HCT116 (cell line): ENCODE results near the gene NDUFS7. TPM values are rescaled to one million over a fixed set of nuclear protein-coding genes. Genes with fewer than 3 reads are reported as not detected.

Experiments used
- ATAC-seq: fragments of 200-7000 bp; cut with Tn5 transposase; 2 replicates; pipeline ENCODE4 v1.9.1; 2020; ENCODE audit warnings: mild to moderate bottlenecking, moderate library complexity
- BruUV-seq: library from RNA; stranded (reverse); fragments of 400-500 nt; replicated peaks from 2 replicates; lab custom pipeline; 2021; lab: Mats Ljungman, UMichigan
- CTCF ChIA-PET: fragments of 300-600 bp; sonication (Branson Sonifier 250); formaldehyde crosslinking; loops from one replicate; lab custom pipeline; 2021; ENCODE audit warnings: antibody characterized with exemption; lab: Charles Lee
- POLR2A ChIA-PET: fragments of 300-600, 350-600 bp; sonication (Branson Sonifier 250); formaldehyde crosslinking; loops from one replicate; lab custom pipeline; 2021; ENCODE audit warnings: antibody characterized with exemption; lab: Charles Lee
- RAD21 ChIA-PET, 2 experiments: fragments of 300-600 bp; sonication (Branson Sonifier 250); formaldehyde crosslinking; loops; one replicate each; lab custom pipeline; 2023; ENCODE audit warnings: low total read pairs in 2 of 2; ENCODE audit not compliant: uncharacterized antibody in 2 of 2, unreplicated experiment in 2 of 2, low non-redundant PET in 1 of 2; lab: Charles Lee
- DNase-seq: peaks from one replicate; pipeline ENCODE4 v3.0.0-alpha.2; 2010; ENCODE audit warnings: low read depth, low spot score
- H2AFZ ChIP-seq: fragments of 200-600 bp; shearing (Covaris generic), sonication (generic); 2 replicates; pipeline ENCODE4 v1.6.1; 2017; ENCODE audit warnings: low read depth, mixed run types, mixed read lengths, antibody characterized with exemption, low read length; ENCODE audit not compliant: poor library complexity, severe bottlenecking
- H3K27ac ChIP-seq: 2 replicates; pipeline ENCODE4 v1.5.1; 2012; ENCODE audit warnings: low read depth, low read length
- H3K27me3 ChIP-seq: fragments of 200-600 bp; sonication (generic); 2 replicates; pipeline ENCODE4 v1.6.1; 2016; ENCODE audit warnings: mixed run types, low read length, mixed read lengths; ENCODE audit not compliant: insufficient read depth
- H3K36me3 ChIP-seq, 2 experiments: fragments of 200-500 bp in 1 of 2; fragments of 200-600 bp in 1 of 2; sonication (Bioruptor generic) in 1 of 2; sonication (generic) in 1 of 2; 2 replicates each; pipeline versions ENCODE4 v1.5.1 to v1.6.1; 2014 to 2016; ENCODE audit warnings: low read length in 2 of 2, inconsistent platforms in 1 of 2, mixed read lengths in 1 of 2, mixed run types in 1 of 2; ENCODE audit not compliant: insufficient read depth in 2 of 2, control insufficient read depth in 1 of 2
- H3K4me1 ChIP-seq, 2 experiments: fragments of 200-600 bp in 1 of 2; sonication (generic) in 1 of 2; 2 replicates each; pipeline versions ENCODE4 v1.5.1 to v1.6.1; 2012 to 2017; ENCODE audit warnings: low read length in 2 of 2, inconsistent platforms in 1 of 2, mild to moderate bottlenecking in 1 of 2, mixed read lengths in 1 of 2, mixed run types in 1 of 2, moderate library complexity in 1 of 2; ENCODE audit not compliant: insufficient read depth in 2 of 2, control insufficient read depth in 1 of 2
- H3K4me2 ChIP-seq: fragments of 200-600 bp; sonication (generic); 2 replicates; pipeline ENCODE4 v1.6.1; 2017; ENCODE audit warnings: mixed run types, low read length, mixed read lengths
- H3K4me3 ChIP-seq, 2 experiments: fragments of 200-600 bp in 1 of 2; sonication (generic) in 1 of 2; replicated peaks in 1 of 2; 2 replicates each; pipeline ENCODE4 v1.5.1; 2011 to 2016; ENCODE audit warnings: low read length in 2 of 2, control low read depth in 1 of 2, low read depth in 1 of 2, mild to moderate bottlenecking in 1 of 2, mixed read lengths in 1 of 2, mixed run types in 1 of 2
- H3K79me2 ChIP-seq: fragments of 200-600 bp; sonication (generic); 2 replicates; pipeline ENCODE4 v1.6.1; 2017; ENCODE audit warnings: mild to moderate bottlenecking, mixed run types, low read length, moderate library complexity, mixed read lengths; ENCODE audit not compliant: insufficient read depth
- H3K9ac ChIP-seq: fragments of 200-600 bp; sonication (generic); 2 replicates; pipeline ENCODE4 v1.6.1; 2016; ENCODE audit warnings: low read length, mixed read lengths
- H3K9me2 ChIP-seq: fragments of 200-600 bp; sonication (generic), shearing (Covaris generic); 2 replicates; pipeline ENCODE4 v1.6.1; 2017; ENCODE audit warnings: mixed run types, mild to moderate bottlenecking, moderate library complexity; ENCODE audit not compliant: insufficient read depth
- H3K9me3 ChIP-seq, 2 experiments: fragments of 200-500 bp in 1 of 2; fragments of 200-600 bp in 1 of 2; sonication (Bioruptor generic) in 1 of 2; sonication (generic) in 1 of 2; 2 replicates each; pipeline ENCODE4 v1.6.1; 2014 to 2017; ENCODE audit warnings: low read length in 2 of 2, mixed read lengths in 2 of 2, inconsistent platforms in 1 of 2, low read depth in 1 of 2, mild to moderate bottlenecking in 1 of 2, mixed run types in 1 of 2, moderate library complexity in 1 of 2; ENCODE audit not compliant: control insufficient read depth in 1 of 2, insufficient read depth in 1 of 2
- H4K20me1 ChIP-seq: fragments of 200-600 bp; sonication (generic), shearing (Covaris generic); 2 replicates; pipeline ENCODE4 v1.6.1; 2017; ENCODE audit warnings: mixed run types, mild to moderate bottlenecking, moderate library complexity; ENCODE audit not compliant: insufficient read depth
- CBX3 ChIP-seq: IDR thresholded peaks from 2 replicates; pipeline ENCODE4 v1.6.1; 2012; ENCODE audit warnings: low read depth
- CEBPB ChIP-seq: IDR thresholded peaks from 2 replicates; pipeline ENCODE4 v1.6.1; 2012; ENCODE audit warnings: low read depth
- EGR1 ChIP-seq: IDR thresholded peaks from 2 replicates; pipeline ENCODE4 v1.6.1; 2012; ENCODE audit warnings: low read depth
- ELF1 ChIP-seq: IDR thresholded peaks from 2 replicates; pipeline ENCODE4 v1.6.1; 2012; ENCODE audit warnings: low read depth, borderline replicate concordance
- EZH2 ChIP-seq: fragments of 200-600 bp; sonication (generic); IDR thresholded peaks from 2 replicates; pipeline ENCODE4 v1.6.1; 2017; ENCODE audit warnings: antibody characterized with exemption, mixed run types
- EZH2phosphoT487 ChIP-seq: fragments of 200-600 bp; IDR thresholded peaks from 2 replicates; pipeline ENCODE4 v1.6.1; 2018; ENCODE audit warnings: antibody characterized with exemption, borderline replicate concordance
- FOSL1 ChIP-seq: IDR thresholded peaks from 2 replicates; pipeline ENCODE4 v1.6.1; 2012; ENCODE audit warnings: low read depth
- JUND ChIP-seq: IDR thresholded peaks from 2 replicates; pipeline ENCODE4 v1.6.1; 2012
- POLR2A ChIP-seq: IDR thresholded peaks from 2 replicates; pipeline ENCODE4 v1.7.0; 2011; ENCODE audit warnings: borderline replicate concordance; ENCODE audit not compliant: insufficient read depth, insufficient read length; ENCODE audit errors: extremely low read depth
- RAD21 ChIP-seq: IDR thresholded peaks from 2 replicates; pipeline ENCODE4 v1.6.1; 2012; ENCODE audit warnings: low read depth, mild to moderate bottlenecking
- SIN3A ChIP-seq: IDR thresholded peaks from 2 replicates; pipeline ENCODE4 v1.6.1; 2012; ENCODE audit warnings: low read depth
- SRF ChIP-seq: IDR thresholded peaks from 2 replicates; pipeline ENCODE4 v1.6.1; 2012; ENCODE audit warnings: low read depth
- TCF7L2 ChIP-seq: IDR thresholded peaks from 2 replicates; pipeline ENCODE4 v1.7.0; 2011; ENCODE audit warnings: borderline replicate concordance, inconsistent platforms; ENCODE audit not compliant: insufficient read depth, insufficient read length; ENCODE audit errors: extremely low read depth
- YY1 ChIP-seq: IDR thresholded peaks from 2 replicates; pipeline ENCODE4 v1.6.1; 2011; ENCODE audit warnings: low read length, low read depth, moderate library complexity, mild to moderate bottlenecking; ENCODE audit not compliant: insufficient replicate concordance; ENCODE audit errors: extremely low read depth
- ZNF274 ChIP-seq: fragments of 200-500 bp; sonication (Bioruptor generic); IDR thresholded peaks from 2 replicates; pipeline ENCODE4 v1.6.1; 2014; ENCODE audit warnings: mild to moderate bottlenecking, low read depth, low read length, inconsistent platforms
- intact Hi-C: fragments of 100-400 bp; cut with micrococcal nuclease; formaldehyde crosslinking; loops from 2 replicates; pipeline ENCODE4 v1.10.0; 2022
- total RNA-seq: library from RNA; stranded (reverse); gene quantifications from one replicate; pipeline ENCODE4 v1.2.1, GENCODE V29; 2021; ENCODE audit not compliant: unreplicated experiment
- TF ChIP-seq, protein P1 (sequence below), 3 experiments: fragments of 200-600 bp in 1 of 3; sonication (generic) in 1 of 3; IDR thresholded peaks in 2 of 3; conservative IDR thresholded peaks in 1 of 3; 2 replicates each; pipeline ENCODE4 v1.5.1; 2012 to 2017; ENCODE audit warnings: low read depth in 2 of 3, low read length in 2 of 3, antibody characterized with exemption in 1 of 3, borderline replicate concordance in 1 of 3, control low read depth in 1 of 3, mild to moderate bottlenecking in 1 of 3, mixed read lengths in 1 of 3, mixed run types in 1 of 3, moderate library complexity in 1 of 3; ENCODE audit not compliant: insufficient read depth in 1 of 3
- TF ChIP-seq, protein P2 (sequence below): IDR thresholded peaks from 2 replicates; pipeline ENCODE4 v1.6.1; 2011; ENCODE audit warnings: mild to moderate bottlenecking, low read length, moderate library complexity; ENCODE audit not compliant: insufficient replicate concordance; ENCODE audit errors: extremely low read depth
- TF ChIP-seq, protein P3 (sequence below): IDR thresholded peaks from 2 replicates; pipeline ENCODE4 v1.6.1; 2012
- TF ChIP-seq, protein P4 (sequence below): IDR thresholded peaks from 2 replicates; pipeline ENCODE4 v1.6.1; 2012; ENCODE audit warnings: low read depth

NDUFS7 gene
- total RNA-seq, 1 experiment from 2014 or later = 114 TPM

DNA sequence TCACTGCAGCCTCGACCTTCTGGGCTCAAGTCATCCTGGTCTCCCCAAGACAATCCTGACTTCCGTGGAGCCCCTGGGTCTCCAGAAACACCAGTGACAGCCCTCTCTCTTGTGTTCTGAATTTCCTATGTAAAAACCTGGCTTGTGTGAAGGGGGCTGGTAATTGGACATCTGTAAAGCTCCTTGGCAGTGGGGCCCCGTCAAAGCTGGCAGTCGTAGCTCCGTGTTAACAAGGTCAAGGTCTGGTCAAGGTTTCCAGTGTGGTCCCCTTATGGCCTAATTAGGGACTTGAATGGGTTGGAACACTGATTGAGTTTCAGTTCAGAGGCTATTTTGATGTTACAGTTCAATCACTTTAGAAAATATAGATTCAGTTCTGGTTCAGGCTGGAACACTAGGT lies 32.8 kb upstream of the NDUFS7 start:
- Histone ChIP-seq H3K4me3 (no peak overlapping the region), H3K4me2 (no peak overlapping the region), H3K9me3 (no peaks in the 10 kb centered on the region), H2AFZ (no peak overlapping the region), H3K27me3 (no peaks in the 10 kb centered on the region), H3K27ac (no peak overlapping the region), H3K4me1 (peaks cover 8 to 14% of the 10 kb centered on the region in 2 experiments), H3K36me3 (no peaks in the 10 kb centered on the region), H4K20me1 (no peaks in the 10 kb centered on the region), H3K9me2 (no peaks in the 10 kb centered on the region), H3K79me2 (peaks cover 9% of the 10 kb centered on the region), H3K9ac (no peak overlapping the region)
- intact Hi-C loops = no loop called here
- RAD21 ChIA-PET = no interaction called here
- CTCF ChIA-PET = no interaction called here
- no peak for DNase-seq
- BruUV-seq = no TSS peak
- POLR2A ChIA-PET = no interaction called here
- TF ChIP-seq CBX3 = no peak
- TF ChIP-seq CEBPB = no peak
- no peak for TF ChIP-seq TCF7L2
- no peak for TF ChIP-seq FOSL1
- TF ChIP-seq ZNF274 = no peak
- no peak for TF ChIP-seq POLR2A
- no peak for TF ChIP-seq EGR1
- no peak for TF ChIP-seq JUND
- no peak for TF ChIP-seq EZH2
- TF ChIP-seq EZH2phosphoT487 = no peak
- no peak for TF ChIP-seq RAD21
- no peak for TF ChIP-seq SIN3A
- TF ChIP-seq, protein P1, sequence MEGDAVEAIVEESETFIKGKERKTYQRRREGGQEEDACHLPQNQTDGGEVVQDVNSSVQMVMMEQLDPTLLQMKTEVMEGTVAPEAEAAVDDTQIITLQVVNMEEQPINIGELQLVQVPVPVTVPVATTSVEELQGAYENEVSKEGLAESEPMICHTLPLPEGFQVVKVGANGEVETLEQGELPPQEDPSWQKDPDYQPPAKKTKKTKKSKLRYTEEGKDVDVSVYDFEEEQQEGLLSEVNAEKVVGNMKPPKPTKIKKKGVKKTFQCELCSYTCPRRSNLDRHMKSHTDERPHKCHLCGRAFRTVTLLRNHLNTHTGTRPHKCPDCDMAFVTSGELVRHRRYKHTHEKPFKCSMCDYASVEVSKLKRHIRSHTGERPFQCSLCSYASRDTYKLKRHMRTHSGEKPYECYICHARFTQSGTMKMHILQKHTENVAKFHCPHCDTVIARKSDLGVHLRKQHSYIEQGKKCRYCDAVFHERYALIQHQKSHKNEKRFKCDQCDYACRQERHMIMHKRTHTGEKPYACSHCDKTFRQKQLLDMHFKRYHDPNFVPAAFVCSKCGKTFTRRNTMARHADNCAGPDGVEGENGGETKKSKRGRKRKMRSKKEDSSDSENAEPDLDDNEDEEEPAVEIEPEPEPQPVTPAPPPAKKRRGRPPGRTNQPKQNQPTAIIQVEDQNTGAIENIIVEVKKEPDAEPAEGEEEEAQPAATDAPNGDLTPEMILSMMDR (IDR thresholded peaks at IDR 0.05 in 2 of 3, conservative IDR thresholded peaks at IDR 0.05 in 1 of 3; ENCODE audit: borderline replicate concordance in 1 of 3, insufficient read depth in 1 of 3, low read depth in 2 of 3, low read length in 2 of 3) = no peak
- TF ChIP-seq ELF1 = no peak
- TF ChIP-seq, protein P2, sequence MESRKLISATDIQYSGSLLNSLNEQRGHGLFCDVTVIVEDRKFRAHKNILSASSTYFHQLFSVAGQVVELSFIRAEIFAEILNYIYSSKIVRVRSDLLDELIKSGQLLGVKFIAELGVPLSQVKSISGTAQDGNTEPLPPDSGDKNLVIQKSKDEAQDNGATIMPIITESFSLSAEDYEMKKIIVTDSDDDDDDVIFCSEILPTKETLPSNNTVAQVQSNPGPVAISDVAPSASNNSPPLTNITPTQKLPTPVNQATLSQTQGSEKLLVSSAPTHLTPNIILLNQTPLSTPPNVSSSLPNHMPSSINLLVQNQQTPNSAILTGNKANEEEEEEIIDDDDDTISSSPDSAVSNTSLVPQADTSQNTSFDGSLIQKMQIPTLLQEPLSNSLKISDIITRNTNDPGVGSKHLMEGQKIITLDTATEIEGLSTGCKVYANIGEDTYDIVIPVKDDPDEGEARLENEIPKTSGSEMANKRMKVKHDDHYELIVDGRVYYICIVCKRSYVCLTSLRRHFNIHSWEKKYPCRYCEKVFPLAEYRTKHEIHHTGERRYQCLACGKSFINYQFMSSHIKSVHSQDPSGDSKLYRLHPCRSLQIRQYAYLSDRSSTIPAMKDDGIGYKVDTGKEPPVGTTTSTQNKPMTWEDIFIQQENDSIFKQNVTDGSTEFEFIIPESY = no peak
- TF ChIP-seq YY1 = no peak
- TF ChIP-seq, protein P3, sequence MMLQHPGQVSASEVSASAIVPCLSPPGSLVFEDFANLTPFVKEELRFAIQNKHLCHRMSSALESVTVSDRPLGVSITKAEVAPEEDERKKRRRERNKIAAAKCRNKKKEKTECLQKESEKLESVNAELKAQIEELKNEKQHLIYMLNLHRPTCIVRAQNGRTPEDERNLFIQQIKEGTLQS = no peak
- no peak for TF ChIP-seq SRF
- TF ChIP-seq, protein P4, sequence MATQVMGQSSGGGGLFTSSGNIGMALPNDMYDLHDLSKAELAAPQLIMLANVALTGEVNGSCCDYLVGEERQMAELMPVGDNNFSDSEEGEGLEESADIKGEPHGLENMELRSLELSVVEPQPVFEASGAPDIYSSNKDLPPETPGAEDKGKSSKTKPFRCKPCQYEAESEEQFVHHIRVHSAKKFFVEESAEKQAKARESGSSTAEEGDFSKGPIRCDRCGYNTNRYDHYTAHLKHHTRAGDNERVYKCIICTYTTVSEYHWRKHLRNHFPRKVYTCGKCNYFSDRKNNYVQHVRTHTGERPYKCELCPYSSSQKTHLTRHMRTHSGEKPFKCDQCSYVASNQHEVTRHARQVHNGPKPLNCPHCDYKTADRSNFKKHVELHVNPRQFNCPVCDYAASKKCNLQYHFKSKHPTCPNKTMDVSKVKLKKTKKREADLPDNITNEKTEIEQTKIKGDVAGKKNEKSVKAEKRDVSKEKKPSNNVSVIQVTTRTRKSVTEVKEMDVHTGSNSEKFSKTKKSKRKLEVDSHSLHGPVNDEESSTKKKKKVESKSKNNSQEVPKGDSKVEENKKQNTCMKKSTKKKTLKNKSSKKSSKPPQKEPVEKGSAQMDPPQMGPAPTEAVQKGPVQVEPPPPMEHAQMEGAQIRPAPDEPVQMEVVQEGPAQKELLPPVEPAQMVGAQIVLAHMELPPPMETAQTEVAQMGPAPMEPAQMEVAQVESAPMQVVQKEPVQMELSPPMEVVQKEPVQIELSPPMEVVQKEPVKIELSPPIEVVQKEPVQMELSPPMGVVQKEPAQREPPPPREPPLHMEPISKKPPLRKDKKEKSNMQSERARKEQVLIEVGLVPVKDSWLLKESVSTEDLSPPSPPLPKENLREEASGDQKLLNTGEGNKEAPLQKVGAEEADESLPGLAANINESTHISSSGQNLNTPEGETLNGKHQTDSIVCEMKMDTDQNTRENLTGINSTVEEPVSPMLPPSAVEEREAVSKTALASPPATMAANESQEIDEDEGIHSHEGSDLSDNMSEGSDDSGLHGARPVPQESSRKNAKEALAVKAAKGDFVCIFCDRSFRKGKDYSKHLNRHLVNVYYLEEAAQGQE = no peak
- no peak for ATAC-seq
